ENCODE results near the gene ADAM15.

Gene ADAM15

DNA sequence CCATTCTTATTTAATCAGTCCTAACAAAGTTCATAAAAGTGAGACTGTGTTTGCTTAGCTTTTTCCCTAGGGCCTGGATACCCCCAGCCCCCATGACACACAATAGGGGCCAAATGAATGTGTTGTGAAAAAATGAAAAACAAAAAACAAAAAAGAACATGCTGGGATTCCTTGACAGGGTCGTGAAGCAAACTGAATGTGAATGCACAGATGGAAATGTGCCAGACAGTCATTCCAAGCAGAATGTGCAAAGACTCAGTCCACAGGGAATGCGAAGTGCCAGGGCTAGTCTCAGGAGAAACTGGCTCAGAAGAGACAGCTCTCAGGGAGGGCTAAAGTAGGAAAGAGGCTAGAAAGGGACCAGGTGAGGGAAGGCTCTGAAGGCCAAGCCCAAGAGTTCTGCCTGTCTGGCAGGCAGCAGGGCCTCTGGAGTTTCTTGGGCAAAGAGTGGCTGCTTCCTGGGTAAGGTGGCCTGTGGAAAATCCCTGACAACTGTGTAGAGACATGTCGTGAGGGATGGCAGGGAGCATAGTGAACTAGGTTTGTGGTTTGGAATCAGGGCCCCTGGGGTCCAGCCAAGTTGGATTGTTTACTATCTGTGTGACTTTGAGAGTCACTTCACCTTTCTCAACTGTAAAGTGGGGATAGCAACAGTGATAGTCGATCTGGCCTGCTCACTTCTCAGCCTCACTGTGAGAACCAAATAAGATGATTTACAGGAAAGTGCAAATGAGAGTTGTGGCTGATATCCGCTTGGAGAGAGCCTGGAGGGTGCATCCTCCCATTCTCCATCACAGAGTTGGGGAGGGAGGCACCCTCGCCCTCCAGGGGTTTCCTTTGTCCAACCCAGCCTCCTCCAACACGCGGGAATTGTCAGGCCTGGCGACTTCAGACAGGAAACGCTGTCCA lies 1.2 kb upstream of the ADAM15 start:
- DNase-seq (ENCODE audit: low read depth in 2 of 2) = no peak

DNA sequence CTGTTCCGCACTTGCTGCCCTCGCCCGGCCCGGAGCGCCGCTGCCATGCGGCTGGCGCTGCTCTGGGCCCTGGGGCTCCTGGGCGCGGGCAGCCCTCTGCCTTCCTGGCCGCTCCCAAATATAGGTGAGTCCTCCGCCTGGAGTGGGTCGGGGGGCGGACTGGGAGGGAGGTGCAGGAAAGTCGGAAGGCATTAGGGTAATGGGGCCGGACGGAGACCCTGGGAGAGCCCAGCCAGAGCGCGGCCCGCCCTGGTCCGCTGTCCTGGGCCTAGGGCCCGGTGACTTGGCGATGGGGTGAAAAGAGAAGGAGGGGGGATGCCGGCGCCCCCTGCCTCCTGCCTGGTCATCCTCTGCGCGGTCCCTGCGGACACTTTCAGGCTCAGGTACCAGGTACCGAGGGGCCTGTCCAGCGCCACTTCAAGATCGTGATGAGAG lies 243 bp downstream of the ADAM15 start:
- DNase-seq (ENCODE audit: low read depth in 2 of 2) = no peak

DNA sequence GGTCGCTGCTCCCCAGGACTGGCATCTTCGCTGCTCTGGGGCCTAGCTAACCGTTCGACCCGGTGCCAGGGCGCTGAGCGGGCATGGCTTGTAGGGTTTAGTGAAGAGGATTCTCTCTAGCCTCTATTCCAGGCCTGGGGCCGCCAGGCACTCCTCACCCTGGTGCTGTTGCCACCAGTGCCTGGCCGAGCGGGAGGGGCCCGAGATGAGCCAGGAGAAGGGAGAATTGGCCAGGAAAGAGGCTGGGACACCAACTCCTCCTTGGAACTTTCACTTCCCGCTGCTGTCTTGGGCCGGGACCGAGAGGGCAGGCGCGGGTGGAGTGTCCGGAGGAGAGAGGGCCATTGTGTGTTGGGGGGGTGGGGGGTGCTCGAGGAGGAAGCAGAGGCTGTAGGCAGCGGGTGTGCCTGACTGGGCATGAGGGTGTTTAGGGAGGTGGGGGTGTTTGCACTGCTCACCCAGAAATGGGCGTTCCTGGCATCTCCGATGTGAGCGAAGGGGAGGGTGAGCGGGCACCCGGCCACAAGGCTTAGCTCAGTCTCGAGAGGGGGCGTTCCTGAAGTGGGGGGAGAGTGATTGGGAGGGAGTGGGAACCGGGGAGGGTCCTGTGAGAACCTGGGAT lies 772 bp downstream of the ADAM15 start:
- DNase-seq (ENCODE audit: low read depth in 2 of 2) = no peak

DNA sequence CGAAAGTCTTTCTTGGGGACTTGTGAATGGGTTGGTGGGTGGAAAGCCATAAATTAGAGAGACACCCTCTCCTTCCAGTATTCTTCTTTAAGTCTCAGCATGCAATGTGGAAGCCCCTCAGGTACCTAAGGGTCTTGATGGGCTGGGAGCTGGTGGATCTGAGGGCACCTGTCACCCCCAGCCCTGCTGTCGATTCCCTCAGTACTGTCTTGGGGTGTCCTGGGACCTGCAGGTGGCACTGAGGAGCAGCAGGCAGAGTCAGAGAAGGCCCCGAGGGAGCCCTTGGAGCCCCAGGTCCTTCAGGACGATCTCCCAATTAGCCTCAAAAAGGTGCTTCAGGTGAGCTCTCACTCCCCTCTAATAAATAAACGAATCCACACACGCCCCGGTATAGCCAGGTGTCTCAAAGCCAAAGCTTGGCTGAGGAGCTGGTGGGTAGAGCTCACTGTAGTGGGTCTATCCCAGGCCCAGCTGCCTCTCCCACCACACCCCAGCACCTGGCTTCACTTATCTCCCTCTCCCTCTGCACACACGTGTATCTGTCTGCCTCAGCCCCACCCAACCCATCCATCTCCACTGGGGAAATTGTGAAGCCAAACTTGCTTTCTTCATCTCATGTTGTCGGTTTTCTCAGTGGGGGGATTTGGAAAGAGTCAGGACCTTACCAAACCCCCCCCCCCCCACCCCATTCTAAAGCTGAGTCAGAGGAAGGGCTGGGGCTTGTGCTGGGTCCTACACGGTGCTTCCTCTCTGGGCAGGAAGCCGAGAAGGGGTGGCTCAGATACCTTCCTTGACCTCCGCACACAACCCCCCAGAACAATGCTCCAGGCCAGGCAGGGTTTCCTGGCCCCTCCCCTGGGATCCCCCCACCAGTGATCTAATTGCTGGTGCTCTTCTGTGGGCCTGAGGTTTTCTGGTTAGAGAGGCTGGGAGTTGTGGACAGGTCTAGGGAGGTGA lies 1.6 kb downstream of the ADAM15 start:
- DNase-seq (ENCODE audit: low read depth in 2 of 2) = no peak

DNA sequence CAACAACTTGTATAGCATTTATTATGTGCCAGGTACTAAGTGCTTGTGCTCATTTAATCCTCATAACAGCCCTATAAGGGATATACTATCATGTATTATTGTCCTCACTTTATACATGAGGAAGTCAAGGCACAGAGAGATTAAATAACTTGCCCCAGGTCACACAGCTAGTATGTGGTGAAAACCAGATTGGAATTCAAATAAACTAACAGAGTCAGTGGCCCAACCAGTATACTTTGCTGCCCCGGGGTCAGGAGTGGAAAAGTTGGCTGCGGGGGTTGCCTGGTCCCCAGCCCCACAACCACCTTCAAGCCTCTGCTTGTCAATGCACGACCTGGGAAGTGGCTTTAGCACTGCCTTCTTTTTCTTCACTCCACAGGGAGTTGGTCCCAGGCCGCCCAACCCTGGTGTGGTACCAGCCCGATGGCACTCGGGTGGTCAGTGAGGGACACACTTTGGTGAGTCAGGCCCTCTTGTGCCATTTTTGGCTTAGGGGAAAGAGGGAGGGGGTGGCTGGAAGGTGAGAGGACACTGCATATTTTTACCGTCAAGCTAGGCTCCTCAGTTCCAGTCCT lies 2.5 kb downstream of the ADAM15 start:
- DNase-seq (ENCODE audit: low read depth in 2 of 2) = no peak

DNA sequence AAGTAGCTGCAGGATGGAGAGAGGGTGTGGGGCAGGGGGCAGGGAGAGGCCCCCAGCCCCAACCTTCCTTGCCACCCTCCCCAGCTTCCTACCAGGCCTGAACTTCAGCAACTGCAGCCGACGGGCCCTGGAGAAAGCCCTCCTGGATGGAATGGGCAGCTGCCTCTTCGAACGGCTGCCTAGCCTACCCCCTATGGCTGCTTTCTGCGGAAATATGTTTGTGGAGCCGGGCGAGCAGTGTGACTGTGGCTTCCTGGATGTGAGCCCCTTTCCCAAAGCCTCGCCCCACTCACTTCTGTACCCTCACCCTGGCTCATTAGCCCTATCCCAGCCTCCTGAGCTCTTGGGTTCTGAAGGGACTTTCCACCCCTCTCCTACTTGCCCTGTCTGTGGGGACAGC lies 6.0 kb downstream of the ADAM15 start:
- DNase-seq (ENCODE audit: low read depth in 2 of 2) = no peak

DNA sequence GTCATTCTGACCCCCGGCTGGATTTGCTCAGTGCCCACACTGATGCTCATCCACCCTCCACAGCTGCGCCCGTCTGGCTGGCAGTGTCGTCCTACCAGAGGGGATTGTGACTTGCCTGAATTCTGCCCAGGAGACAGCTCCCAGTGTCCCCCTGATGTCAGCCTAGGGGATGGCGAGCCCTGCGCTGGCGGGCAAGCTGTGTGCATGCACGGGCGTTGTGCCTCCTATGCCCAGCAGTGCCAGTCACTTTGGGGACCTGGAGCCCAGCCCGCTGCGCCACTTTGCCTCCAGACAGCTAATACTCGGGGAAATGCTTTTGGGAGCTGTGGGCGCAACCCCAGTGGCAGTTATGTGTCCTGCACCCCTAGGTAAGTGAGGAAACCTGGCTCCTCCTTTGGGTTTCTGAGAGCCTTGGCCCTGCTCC lies 6.7 kb downstream of the ADAM15 start:
- no peak for DNase-seq (ENCODE audit: low read depth in 2 of 2)

DNA sequence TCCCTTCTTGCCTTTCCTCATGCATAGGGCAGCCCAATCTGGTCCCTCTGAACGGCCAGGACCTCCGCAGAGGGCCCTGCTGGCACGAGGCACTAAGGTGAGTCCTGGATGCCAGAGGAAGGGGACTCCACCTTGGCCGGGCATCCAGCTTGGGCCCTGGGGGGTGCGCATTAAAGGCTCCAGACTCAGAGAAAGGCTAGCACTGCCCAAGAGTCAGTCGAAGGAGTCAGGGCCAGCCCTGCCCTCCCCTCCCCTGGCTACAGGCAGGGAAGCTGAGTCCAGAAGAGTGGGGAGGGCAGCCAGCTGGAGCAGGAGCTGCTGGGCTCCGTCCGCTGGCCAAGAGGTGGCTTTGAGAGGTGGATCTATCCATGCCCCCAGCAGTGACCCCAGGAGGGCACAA lies 9.6 kb downstream of the ADAM15 start:
- no peak for DNase-seq (ENCODE audit: low read depth in 2 of 2)

DNA sequence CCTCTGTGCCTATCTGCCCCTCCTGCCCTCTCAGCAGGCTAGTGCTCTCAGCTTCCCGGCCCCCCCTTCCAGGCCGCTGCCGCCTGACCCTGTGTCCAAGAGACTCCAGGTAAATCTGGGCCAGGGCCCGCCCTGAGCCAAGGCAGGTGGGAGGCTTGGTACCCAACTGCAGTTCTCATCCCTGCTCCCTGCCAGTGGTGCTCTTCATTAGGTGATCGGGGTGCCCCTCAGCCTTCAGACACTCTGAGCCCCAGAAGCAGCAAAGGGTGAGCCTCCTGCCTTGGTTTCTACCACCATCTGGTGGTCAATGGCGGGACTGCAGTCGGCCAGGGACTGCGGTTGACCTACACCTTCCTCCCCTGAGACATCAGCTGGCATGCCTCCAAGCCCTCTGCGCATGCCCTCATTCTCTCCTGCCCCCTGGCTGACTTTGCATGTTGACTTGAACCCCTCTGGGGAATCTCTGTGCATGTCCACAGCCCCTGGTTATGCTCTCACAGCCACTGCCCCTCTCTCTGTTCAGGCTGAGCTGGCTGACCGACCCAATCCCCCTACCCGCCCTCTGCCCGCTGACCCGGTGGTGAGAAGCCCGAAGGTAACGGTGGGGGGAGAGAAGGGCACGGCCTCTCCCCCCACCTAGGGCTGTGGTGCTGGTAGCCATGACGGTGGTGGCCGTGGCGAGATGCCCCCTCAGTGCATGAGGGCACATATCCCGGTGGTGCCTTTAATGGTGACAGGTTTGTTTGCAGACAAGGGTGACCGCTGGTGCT lies 10.4 kb downstream of the ADAM15 start:
- peak; percentile 88 to 95 for DNase-seq (ENCODE audit: low read depth in 2 of 2)

DNA sequence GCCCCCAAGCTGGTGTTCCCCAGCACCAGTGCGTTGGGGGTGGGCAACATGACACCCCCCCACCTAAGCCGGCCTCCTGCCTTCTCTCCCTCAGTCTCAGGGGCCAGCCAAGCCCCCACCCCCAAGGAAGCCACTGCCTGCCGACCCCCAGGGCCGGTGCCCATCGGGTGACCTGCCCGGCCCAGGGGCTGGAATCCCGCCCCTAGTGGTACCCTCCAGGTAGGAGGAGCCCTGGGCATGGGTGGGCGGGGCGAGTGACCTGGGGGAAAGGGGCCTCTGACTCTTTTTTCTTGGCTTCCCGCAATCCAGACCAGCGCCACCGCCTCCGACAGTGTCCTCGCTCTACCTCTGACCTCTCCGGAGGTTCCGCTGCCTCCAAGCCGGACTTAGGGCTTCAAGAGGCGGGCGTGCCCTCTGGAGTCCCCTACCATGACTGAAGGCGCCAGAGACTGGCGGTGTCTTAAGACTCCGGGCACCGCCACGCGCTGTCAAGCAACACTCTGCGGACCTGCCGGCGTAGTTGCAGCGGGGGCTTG lies 11.1 kb downstream of the ADAM15 start:
- DNase-seq (ENCODE audit: low read depth in 2 of 2) = no peak

DNA sequence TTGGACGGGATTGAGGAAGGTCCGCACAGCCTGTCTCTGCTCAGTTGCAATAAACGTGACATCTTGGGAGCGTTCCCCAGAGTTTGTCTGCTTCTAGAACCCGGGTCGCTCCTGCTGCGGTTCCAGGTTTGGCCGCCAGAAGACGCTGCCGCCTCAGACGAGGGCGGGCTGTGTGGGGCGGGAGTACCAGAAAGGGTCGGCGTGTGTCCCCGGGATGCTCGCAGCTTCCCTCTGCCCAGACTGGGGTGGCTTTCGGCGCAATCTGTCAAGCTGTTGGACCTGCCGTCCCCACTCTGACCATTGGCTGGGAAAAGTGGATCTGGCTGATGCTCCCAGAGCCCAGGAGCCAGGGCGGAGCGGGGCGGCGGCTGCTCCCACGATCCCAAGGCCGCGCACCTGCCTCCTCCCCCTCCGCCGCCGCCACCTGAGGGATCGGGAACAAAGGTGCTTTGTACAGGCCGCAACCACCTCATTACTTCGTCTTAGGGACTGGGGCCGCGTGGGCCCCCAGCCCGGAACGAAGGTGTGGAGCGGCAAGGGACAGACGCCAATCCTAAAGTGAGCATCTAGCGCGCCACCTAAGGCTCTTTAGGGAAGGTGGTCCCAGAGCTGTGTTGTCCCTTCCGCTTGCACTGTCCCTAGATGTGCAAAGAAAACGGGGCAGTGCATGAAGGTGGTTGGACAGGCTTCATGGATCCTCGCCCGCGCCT lies 11.7 kb downstream of the ADAM15 start:
- peak in 1 of 2 donors; percentile 81 for DNase-seq (ENCODE audit: low read depth in 2 of 2)

DNA sequence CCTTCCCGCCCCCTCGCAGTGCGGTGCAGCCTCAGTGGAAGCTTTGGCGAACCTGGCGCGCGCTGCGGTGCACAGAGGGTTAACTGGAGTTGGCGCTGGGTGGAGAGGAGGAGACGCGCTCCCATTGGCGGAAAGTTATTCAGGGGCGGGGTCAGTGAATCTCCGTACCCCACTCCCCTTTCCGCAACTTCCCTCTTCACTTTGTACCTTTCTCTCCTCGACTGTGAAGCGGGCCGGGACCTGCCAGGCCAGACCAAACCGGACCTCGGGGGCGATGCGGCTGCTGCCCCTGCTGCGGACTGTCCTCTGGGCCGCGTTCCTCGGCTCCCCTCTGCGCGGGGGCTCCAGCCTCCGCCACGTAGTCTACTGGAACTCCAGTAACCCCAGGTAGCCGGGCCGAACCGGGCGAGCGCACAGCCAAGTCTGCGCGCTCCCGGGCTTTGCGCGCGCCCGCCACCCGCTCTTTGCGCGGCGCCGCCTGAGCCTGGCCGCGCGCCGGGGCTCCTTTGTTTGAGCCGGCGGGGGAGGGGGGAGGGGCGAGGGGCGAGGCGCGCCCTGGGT lies 12.5 kb downstream of the ADAM15 start, which contains the start of gene EFNA4:
Gene EFNA4 (plus strand): TSS at position 191 of the 561 bp plus-strand sequence. CDS start 84 bp downstream, at position 275.
- DNase-seq (ENCODE audit: low read depth in 2 of 2) = peak in 1 of 2 donors; percentile 82

DNA sequence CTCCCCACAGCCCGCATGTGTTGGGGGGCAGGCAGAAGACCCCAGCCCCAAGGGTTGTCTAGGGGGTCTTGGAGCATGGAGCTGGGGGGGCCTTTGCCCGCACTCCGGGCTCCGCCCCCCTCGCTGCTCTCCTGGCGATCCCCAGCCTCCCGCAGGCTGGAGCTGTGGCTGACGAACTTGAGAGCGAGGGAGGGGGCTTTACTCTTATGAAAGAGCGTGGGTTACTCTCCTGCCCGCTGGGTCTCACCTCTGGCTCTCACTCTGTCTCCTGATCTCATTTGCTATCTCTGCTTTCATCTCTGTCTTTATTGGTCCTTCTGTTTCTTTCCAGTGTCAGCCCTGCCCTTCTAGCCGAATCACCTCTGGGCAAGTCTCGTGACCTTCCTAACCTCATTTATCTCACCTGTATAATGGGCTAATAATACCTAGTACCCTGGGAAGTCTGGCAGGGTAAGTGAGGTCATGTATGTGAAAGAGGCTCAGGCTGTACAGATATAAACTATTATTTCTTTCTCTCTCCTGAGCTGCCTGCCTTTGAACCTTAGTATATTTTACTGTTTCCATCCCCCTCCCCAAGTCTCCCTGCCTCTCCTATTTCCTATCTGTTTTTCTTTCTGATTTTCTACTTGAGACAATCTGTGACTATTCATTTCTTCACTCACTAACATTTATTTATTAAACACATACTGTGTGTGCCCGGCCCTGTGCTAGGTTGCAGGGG lies 13.2 kb downstream of the ADAM15 start:
- DNase-seq (ENCODE audit: low read depth in 2 of 2) = no peak

DNA sequence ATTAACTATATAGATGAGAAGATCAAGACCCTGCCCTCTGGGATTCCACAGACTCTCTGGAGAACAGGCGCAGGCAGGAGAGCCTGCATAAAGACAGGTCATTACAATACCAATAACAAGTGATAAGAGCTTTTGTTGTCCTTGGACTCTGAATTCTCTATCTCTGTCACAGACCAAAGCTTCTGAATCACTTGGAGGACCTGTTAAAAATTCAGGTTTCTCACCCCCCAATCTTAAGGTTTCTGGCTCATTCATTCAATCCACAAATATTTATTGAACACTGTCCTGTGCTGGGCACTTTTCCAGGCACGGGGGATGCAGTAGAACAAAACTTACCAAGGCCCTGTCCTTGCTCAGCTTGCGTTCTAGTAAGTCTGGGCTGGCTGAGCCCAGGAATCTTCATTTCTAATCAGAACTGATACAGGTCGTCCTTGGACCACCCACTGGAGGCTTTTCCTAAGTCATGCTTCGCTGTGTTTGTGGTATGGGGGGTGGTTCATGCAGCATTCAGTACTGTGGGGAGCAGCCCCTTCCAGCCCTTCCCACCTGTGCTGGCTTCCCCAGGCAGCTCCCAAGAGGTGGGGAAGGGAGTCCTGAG lies 13.8 kb downstream of the ADAM15 start:
- no peak for DNase-seq (ENCODE audit: low read depth in 2 of 2)

DNA sequence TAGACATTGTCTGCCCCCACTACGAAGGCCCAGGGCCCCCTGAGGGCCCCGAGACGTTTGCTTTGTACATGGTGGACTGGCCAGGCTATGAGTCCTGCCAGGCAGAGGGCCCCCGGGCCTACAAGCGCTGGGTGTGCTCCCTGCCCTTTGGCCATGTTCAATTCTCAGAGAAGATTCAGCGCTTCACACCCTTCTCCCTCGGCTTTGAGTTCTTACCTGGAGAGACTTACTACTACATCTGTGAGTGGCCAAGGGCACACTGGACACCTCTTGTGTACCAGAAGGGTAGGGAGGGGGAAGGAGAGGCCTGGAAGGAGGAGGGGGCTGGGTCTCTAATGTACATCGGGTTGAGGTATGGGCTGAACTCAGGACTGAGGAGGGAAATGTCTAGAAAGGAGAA lies 15.7 kb downstream of the ADAM15 start:
- DNase-seq (ENCODE audit: low read depth in 2 of 2) = no peak

DNA sequence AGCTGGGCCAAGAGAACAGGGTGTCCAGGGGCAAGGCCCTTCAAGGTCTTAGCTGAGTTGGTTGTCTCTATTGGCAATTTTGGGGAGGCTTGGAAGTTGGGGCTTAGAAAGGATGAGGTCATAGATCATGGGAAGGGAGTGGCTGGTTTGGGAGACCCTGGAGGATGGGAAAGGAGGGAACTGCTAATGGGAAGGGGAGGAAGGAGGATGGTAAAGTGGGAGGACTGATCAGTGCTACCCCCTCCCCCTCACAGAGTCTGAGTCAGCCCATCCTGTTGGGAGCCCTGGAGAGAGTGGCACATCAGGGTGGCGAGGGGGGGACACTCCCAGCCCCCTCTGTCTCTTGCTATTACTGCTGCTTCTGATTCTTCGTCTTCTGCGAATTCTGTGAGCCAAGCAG lies 17.5 kb downstream of the ADAM15 start:
- no peak for DNase-seq (ENCODE audit: low read depth in 2 of 2)

DNA sequence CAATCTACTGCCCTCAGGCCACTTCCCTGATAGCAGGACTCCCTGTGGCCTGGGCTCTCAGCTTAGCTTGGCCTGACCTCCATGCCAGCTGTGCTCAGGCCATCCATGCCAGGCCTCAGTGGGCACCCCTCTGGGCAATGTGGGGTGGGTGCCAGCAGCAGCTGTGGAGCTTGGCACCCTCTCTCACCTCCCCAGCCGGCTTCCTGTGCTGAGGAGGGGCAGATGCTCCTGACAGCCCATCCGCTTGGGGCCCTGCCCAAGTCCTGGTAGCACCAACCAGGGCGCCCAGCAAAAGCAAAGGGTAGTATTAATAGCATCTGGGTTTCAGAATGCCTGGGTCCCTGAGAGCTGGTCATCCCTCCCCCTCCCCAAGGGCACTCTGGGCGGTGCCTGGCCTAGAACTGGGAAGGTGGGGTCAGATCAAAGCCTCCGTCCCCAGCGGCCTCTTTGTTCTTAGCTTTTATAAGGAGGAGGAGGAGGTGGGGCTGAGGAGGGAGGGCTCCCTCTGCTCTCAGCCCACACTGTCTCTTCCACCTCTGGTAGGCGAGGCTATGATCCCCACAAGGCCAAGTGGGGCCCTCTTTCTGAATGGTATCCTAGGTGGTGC lies 18.5 kb downstream of the ADAM15 start:
- DNase-seq (ENCODE audit: low read depth in 2 of 2) = no peak

DNA sequence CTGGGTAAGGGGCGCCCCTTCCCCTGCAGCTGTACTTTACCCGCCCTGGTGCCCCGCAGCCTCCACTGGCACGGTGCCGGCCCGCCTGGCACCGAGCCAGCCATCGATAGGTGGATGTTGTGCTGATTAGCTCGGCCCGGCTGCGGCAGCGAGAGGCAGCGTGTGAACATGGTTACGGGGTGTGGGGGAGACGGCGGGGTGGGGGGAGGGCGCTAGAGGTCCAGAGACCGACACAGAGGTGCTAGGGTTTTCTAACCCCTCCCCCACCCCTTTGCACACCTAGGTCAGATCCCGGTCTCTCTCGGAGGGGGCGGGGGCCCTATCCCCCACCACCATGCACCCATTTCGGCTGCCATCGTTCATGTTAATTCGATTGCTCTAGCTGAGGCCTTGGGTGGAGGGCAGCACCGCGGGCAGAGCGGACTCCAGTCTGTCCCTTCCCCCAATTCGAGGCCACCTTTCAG lies 19.1 kb downstream of the ADAM15 start:
- DNase-seq (ENCODE audit: low read depth in 2 of 2) = no peak

All from stimulated activated CD4-positive, alpha-beta T cell treated with anti-CD3 and anti-CD28 coated beads, Interleukin-15, amount 100 ng/mL, for 48 hours (primary cell).